Activated T-helper 2 cell treated with anti-CD3 and anti-CD28 coated beads, Interferon-gamma antibody, Interleukin-2, Interleukin-4, amounts not matched to agents 10 μg/mL and 5 μg/mL and 100 μg/mL, durations not matched to agents 14 hours and 24 hours and 36 hours (primary cell): ENCODE results near the gene TCF23. TPM values are rescaled to one million over a fixed set of nuclear protein-coding genes. Genes with fewer than 3 reads are reported as not detected.
"Not testable (repeated sequence)": the region's sequence is repeated elsewhere in the genome, so short reads cannot be mapped to it uniquely, and the experiment has no call there.

ENCODE experiments used
- DNase-seq: peaks from one replicate; pipeline ENCODE4 v3.0.0; 2021; ENCODE audit warnings: low spot score
- H3K27ac Mint-ChIP-seq: one replicate; pipeline ENCODE4 v1.8.0; 2021; ENCODE audit warnings: mixed read lengths
- H3K27me3 Mint-ChIP-seq: one replicate; pipeline ENCODE4 v1.8.0; 2021; ENCODE audit warnings: low read depth, mixed read lengths
- H3K36me3 Mint-ChIP-seq: one replicate; pipeline ENCODE4 v1.8.0; 2021; ENCODE audit warnings: low read depth, mixed read lengths
- H3K4me1 Mint-ChIP-seq: one replicate; pipeline ENCODE4 v1.8.0; 2021; ENCODE audit warnings: low read depth, mixed read lengths
- H3K4me3 Mint-ChIP-seq: one replicate; pipeline ENCODE4 v1.8.0; 2021; ENCODE audit warnings: low read depth, mild to moderate bottlenecking, moderate library complexity, mixed read lengths
- H3K9me3 Mint-ChIP-seq: one replicate; pipeline ENCODE4 v1.8.0; 2021; ENCODE audit warnings: mixed read lengths
- intact Hi-C: fragments of 100-400 bp; cut with micrococcal nuclease; formaldehyde crosslinking; loops from one replicate; pipeline ENCODE4 v1.15.1; 2023
- total RNA-seq: library from RNA; stranded (reverse); gene quantifications from 2 replicates; pipeline ENCODE4 v1.2.3, GENCODE V29; 2022

The TCF23 gene
- total RNA-seq, 1 donor from 2014 or later = not detected

DNA sequence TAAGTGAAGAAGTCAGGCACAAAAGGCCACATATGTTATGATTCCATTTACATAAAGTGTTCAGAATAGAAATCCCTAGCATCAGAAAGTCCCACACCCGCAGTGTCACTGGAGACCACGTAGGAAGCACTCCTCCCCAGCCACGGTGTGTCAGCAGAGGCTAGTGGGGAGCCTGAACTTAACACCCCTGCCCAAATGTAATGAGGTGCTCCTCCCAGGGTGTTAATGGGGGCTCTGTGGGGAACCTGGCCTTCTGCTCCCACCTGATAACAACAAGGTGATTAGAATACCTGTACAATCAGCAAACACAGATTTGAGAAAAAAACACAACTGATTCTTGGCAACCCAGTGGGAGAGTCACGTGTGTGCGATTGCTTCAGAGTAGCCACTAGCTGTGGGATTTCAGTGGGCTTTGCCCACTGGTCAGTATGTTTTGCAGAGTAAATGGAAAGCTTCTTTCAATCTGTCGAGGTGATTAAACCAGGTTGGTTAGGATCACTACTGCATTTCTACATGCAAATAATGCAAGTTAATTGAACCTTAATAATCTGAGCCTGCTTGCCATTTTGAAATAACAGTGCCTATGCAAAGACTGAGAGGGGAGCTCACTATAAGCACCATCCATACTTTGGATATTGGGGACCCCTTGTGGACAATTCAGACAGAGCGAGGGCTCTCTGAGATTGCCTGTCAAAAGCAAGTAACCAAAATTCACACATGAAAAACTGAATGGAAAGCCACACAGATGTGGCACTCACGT, 42.4 kb downstream of the TCF23 start:
- H3K27ac Mint-ChIP-seq = no peak overlapping the region
- no peaks in the 10 kb centered on the region for H3K36me3 Mint-ChIP-seq
- no peak overlapping the region for H3K4me3 Mint-ChIP-seq
- intact Hi-C loops = loop anchor here (5.0 kb wide), 1 partner anchor 94 kb away; no protein-coding TSS in a partner anchor
- peak; percentile 35 for DNase-seq
- H3K27me3 Mint-ChIP-seq = peaks cover 6% of the 10 kb centered on the region
- no peaks in the 10 kb centered on the region for H3K4me1 Mint-ChIP-seq
- no peaks in the 10 kb centered on the region for H3K9me3 Mint-ChIP-seq

GRCh38 chr2:27194538-27195354, 45.9 kb downstream of the TCF23 start:
- Mint-ChIP-seq H3K9me3 (no peaks in the 10 kb centered on the region), H3K36me3 (peaks cover 3% of the 10 kb centered on the region), H3K27me3 (peaks cover 2% of the 10 kb centered on the region), H3K4me1 (no peaks in the 10 kb centered on the region), H3K27ac (no peak overlapping the region), H3K4me3 (no peak overlapping the region)
- no peak for DNase-seq
- intact Hi-C loops = loop anchor here (5.0 kb wide), 1 partner anchor 97 kb away; no protein-coding TSS in a partner anchor

GRCh38 chr2:27195799-27196198, 47.0 kb downstream of the TCF23 start:
- H3K4me1 Mint-ChIP-seq, H3K36me3 Mint-ChIP-seq, H3K27ac Mint-ChIP-seq, H3K9me3 Mint-ChIP-seq, intact Hi-C loops, H3K4me3 Mint-ChIP-seq, DNase-seq, H3K27me3 Mint-ChIP-seq: not testable (repeated sequence)

DNA sequence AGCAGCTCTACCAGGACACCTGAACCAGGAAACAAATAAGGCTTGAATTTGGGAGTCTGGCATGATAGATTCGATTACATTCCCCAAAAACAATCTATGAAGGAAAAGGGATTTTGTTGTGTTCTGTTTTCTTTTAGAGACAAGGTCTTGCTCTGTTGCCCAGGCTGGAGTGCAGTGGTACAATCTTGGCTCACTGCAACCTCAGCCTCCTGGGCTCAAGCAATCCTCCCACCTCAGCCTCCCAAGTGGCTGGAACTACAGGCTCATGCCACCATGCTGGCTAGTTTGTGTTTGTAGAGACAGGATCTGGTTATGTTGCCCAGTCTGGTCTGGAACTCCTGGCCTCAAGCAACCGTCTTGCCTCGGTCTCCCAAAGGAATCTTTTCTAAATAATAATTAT, 49.3 kb downstream of the TCF23 start:
- intact Hi-C loops, H3K27me3 Mint-ChIP-seq, H3K4me1 Mint-ChIP-seq, DNase-seq, H3K27ac Mint-ChIP-seq, H3K9me3 Mint-ChIP-seq, H3K4me3 Mint-ChIP-seq: not testable (repeated sequence)
- peaks cover 19% of the 10 kb centered on the region for H3K36me3 Mint-ChIP-seq

DNA sequence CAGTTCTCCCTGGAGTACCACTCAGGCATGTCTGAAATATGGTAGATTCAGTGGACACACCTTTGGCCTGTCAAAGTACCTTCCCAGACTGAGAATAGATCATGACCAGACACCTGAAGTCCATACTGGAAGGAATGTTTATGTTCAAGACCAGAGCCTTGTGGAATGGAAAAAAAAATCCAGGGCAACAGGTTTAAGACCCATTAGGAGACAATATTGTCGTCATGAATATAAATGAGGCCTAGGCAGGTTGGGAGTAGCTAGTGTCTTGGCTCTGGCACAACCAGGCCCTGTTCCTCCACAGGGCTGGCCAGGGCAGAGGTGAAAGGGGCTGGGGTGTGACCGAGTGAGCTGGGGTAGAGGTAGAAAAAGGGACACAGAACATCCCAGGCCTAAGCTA, 49.8 kb downstream of the TCF23 start:
- intact Hi-C loops = no loop called here
- Mint-ChIP-seq H3K4me1 (peaks cover 6% of the 10 kb centered on the region), H3K4me3 (no peak overlapping the region), H3K27ac (no peak overlapping the region), H3K27me3 (no peaks in the 10 kb centered on the region), H3K9me3 (no peaks in the 10 kb centered on the region), H3K36me3 (peaks cover 24% of the 10 kb centered on the region)
- DNase-seq = no peak

- intact Hi-C loops = no loop called here
- no peak for DNase-seq
- peaks cover 6% of the 10 kb centered on the region for H3K4me1 Mint-ChIP-seq
- H3K9me3 Mint-ChIP-seq = no peaks in the 10 kb centered on the region
- no peaks in the 10 kb centered on the region for H3K27me3 Mint-ChIP-seq
- no peak overlapping the region for H3K27ac Mint-ChIP-seq
- no peak overlapping the region for H3K4me3 Mint-ChIP-seq
- H3K36me3 Mint-ChIP-seq = peaks cover 25% of the 10 kb centered on the region
Observed at GRCh38 chr2:27199241-27199640, 50.4 kb downstream of the TCF23 start.

- Mint-ChIP-seq H3K4me3 (no peak overlapping the region), H3K27ac (no peak overlapping the region), H3K36me3 (peaks cover 47% of the 10 kb centered on the region), H3K27me3 (no peaks in the 10 kb centered on the region), H3K9me3 (no peaks in the 10 kb centered on the region), H3K4me1 (peaks cover 6% of the 10 kb centered on the region)
- no peak for DNase-seq
- intact Hi-C loops = no loop called here
Observed at GRCh38 chr2:27201675-27202074, 52.9 kb downstream of the TCF23 start.

GRCh38 chr2:27202854-27203253, 54.0 kb downstream of the TCF23 start:
- H3K27ac Mint-ChIP-seq = peak overlapping the region; percentile 13
- no peak for DNase-seq

DNA sequence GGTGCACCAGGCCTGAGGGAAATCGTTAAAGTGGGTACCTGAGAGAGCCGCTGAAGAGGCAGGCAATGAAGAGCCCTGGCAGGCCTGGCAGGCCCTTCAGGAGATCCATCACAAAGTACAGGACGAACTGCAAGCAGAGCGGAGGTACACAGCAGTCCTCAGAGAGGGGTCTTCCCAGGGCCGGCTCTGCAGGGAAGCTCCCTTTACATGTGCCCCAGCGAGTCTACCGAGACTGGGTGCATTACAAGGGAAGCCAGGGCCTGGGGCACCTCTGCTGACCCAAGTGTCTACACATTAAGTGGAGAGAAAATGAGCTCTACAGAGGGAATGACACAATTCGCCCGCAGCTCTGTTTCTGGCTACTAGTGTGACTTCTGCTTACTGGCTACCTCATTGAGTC, 54.9 kb downstream of the TCF23 start:
- intact Hi-C loops = no loop called here
- Mint-ChIP-seq H3K27ac (no peak overlapping the region), H3K4me1 (peaks cover 6% of the 10 kb centered on the region), H3K36me3 (peaks cover 60% of the 10 kb centered on the region), H3K27me3 (no peaks in the 10 kb centered on the region), H3K9me3 (no peaks in the 10 kb centered on the region), H3K4me3 (no peak overlapping the region)
- no peak for DNase-seq

More at GRCh38 chr2:27202854-27203253, 54.0 kb downstream of the TCF23 start:
- Mint-ChIP-seq H3K4me1 (peaks cover 6% of the 10 kb centered on the region), H3K36me3 (peaks cover 54% of the 10 kb centered on the region), H3K4me3 (no peak overlapping the region), H3K27me3 (no peaks in the 10 kb centered on the region), H3K9me3 (no peaks in the 10 kb centered on the region)
- intact Hi-C loops = no loop called here

- Mint-ChIP-seq H3K27me3 (no peaks in the 10 kb centered on the region), H3K9me3 (no peaks in the 10 kb centered on the region), H3K4me3 (no peak overlapping the region), H3K27ac (no peak overlapping the region), H3K4me1 (peaks cover 11% of the 10 kb centered on the region), H3K36me3 (peaks cover 68% of the 10 kb centered on the region)
- DNase-seq = no peak
- intact Hi-C loops = no loop called here
Observed at GRCh38 chr2:27204566-27204965, 55.8 kb downstream of the TCF23 start.

DNA sequence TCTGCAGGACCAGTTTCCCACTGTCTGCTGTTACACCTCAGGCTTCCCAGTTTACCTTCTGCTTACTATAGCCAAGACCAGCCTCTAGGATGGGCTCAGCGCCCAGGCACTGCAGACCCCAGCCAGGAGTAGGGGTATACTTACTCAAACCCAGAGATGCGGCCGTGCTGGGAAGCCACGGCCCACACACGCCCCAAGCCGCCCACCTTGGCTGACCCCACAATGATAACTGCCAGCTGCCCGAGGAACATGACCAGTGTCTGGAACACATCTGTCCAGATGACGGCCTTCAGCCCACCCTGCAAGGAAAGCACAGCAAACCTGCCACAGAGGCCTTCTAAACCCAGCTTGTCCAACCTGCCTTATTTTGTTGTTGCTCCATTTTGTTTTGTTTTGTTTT, 56.4 kb downstream of the TCF23 start:
- Mint-ChIP-seq H3K4me1 (peaks cover 18% of the 10 kb centered on the region), H3K27me3 (no peaks in the 10 kb centered on the region), H3K36me3 (peaks cover 74% of the 10 kb centered on the region), H3K9me3 (no peaks in the 10 kb centered on the region), H3K27ac (no peak overlapping the region), H3K4me3 (no peak overlapping the region)
- DNase-seq = no peak
- intact Hi-C loops = no loop called here

- Mint-ChIP-seq H3K4me1 (peaks cover 18% of the 10 kb centered on the region), H3K27me3 (no peaks in the 10 kb centered on the region), H3K4me3 (no peak overlapping the region), H3K27ac (no peak overlapping the region), H3K36me3 (peaks cover 71% of the 10 kb centered on the region), H3K9me3 (no peaks in the 10 kb centered on the region)
- intact Hi-C loops = no loop called here
- DNase-seq = no peak
Observed at GRCh38 chr2:27206346-27206745, 57.5 kb downstream of the TCF23 start.
